Measurements from ENCODE around the gene LRRC38.

Gene LRRC38

DNA sequence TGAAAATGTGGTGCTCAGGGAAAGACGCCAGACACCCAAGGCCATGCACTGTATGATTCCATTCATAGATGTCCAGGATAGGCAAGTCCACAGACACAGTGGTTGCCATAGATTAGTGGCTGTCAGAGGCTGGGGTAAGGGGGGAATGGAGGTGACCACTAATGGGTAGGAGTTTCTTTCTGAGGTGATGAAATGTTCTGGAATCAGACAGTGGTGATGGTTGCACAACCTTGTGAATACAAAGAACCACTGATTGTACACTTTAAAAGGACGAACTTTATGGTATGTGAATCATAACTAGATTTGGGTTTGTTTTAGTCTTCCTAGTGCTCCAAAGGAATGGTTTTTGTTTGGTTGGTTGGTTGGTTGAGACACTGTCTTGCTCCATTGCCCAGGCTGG lies 51.8 kb downstream of the LRRC38 start:
- no peak overlapping the region for H3K27ac ChIP-seq (ENCODE audit: low read depth, low read length, poor library complexity, severe bottlenecking)
- H3K4me3 ChIP-seq (ENCODE audit: low read depth, low read length, poor library complexity, severe bottlenecking), result no peak overlapping the region
- no peaks in the 10 kb centered on the region for H4K20me1 ChIP-seq (ENCODE audit: insufficient read depth, low read length)

DNA sequence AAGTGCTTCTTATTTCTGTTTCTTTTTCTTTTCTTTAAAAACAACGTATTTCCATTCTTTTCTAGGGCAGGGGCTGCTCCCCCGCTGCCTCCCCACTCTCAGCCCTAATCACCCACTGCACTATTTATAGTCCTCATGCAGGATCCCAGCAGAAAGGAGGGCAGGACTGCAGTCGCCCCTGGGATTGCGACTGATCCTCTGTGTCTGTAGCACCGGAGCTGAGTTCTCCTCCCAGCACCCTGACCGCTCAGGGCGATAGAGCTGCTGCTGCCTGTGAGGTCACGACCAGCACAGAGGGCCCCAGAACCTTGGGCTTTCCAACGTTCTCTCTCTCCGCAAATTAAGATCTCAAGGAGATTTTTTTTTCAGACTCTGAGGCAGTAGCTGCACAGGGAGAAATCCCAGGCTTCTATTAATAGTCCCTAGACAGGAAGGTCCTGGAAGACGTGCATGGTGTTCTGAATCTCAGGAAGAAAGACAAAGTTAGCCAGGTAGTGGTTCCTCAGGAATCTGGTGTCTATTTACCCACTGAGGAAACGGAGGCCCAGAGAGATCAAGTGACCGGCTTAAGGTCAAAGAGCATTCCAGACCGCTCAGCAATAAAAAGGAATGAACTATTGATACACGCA lies 56.8 kb downstream of the LRRC38 start:
- H3K4me2 ChIP-seq (ENCODE audit: low read length), result no peak overlapping the region
- TF ChIP-seq, protein P1, sequence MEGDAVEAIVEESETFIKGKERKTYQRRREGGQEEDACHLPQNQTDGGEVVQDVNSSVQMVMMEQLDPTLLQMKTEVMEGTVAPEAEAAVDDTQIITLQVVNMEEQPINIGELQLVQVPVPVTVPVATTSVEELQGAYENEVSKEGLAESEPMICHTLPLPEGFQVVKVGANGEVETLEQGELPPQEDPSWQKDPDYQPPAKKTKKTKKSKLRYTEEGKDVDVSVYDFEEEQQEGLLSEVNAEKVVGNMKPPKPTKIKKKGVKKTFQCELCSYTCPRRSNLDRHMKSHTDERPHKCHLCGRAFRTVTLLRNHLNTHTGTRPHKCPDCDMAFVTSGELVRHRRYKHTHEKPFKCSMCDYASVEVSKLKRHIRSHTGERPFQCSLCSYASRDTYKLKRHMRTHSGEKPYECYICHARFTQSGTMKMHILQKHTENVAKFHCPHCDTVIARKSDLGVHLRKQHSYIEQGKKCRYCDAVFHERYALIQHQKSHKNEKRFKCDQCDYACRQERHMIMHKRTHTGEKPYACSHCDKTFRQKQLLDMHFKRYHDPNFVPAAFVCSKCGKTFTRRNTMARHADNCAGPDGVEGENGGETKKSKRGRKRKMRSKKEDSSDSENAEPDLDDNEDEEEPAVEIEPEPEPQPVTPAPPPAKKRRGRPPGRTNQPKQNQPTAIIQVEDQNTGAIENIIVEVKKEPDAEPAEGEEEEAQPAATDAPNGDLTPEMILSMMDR (IDR thresholded peaks at IDR 0.05; ENCODE audit: low read length), result no peak
- TF ChIP-seq EZH2 (IDR thresholded peaks at IDR 0.05; ENCODE audit: borderline replicate concordance, low read length), result no peak
- H3K79me2 ChIP-seq (ENCODE audit: insufficient read depth, low read length), result no peaks in the 10 kb centered on the region
- no peaks in the 10 kb centered on the region for H3K4me1 ChIP-seq (ENCODE audit: insufficient read depth, low read length, severe bottlenecking)
- H3F3A ChIP-seq (ENCODE audit: insufficient read depth, low read length), result no peaks in the 10 kb centered on the region
- H3K9ac ChIP-seq (ENCODE audit: low read length), result no peak overlapping the region
- H3K27ac ChIP-seq (ENCODE audit: low read depth, low read length, poor library complexity, severe bottlenecking), result no peak overlapping the region
- H2AFZ ChIP-seq (ENCODE audit: low read length), result no peak overlapping the region
- no peaks in the 10 kb centered on the region for H3K9me3 ChIP-seq (ENCODE audit: low read length)
- no peaks in the 10 kb centered on the region for H4K20me1 ChIP-seq (ENCODE audit: insufficient read depth, low read length)
- no peaks in the 10 kb centered on the region for H3K36me3 ChIP-seq (ENCODE audit: insufficient read depth, low read length)
- no peaks in the 10 kb centered on the region for H3K9me2 ChIP-seq (ENCODE audit: low read depth, low read length)
- H3K27me3 ChIP-seq (ENCODE audit: insufficient read depth, low read length), result no peaks in the 10 kb centered on the region
- H3K4me3 ChIP-seq (ENCODE audit: low read depth, low read length, poor library complexity, severe bottlenecking), result no peak overlapping the region

More for the DNA sequence above, 51.8 kb downstream of the LRRC38 start:
- Histone ChIP-seq H2AFZ (ENCODE audit: low read length) (no peak overlapping the region), H3K4me1 (ENCODE audit: insufficient read depth, low read length, severe bottlenecking) (no peaks in the 10 kb centered on the region), H3K79me2 (ENCODE audit: insufficient read depth, low read length) (no peaks in the 10 kb centered on the region), H3F3A (ENCODE audit: insufficient read depth, low read length) (no peaks in the 10 kb centered on the region), H3K27me3 (ENCODE audit: insufficient read depth, low read length) (no peaks in the 10 kb centered on the region), H3K9ac (ENCODE audit: low read length) (no peak overlapping the region), H3K36me3 (ENCODE audit: insufficient read depth, low read length) (no peaks in the 10 kb centered on the region), H3K4me2 (ENCODE audit: low read length) (no peak overlapping the region), H3K9me2 (ENCODE audit: low read depth, low read length) (no peaks in the 10 kb centered on the region), H3K9me3 (ENCODE audit: low read length) (no peaks in the 10 kb centered on the region)
- no peak for TF ChIP-seq EZH2 (IDR thresholded peaks at IDR 0.05; ENCODE audit: borderline replicate concordance, low read length)
- TF ChIP-seq, protein P1 (IDR thresholded peaks at IDR 0.05; ENCODE audit: low read length), result no peak

DNA sequence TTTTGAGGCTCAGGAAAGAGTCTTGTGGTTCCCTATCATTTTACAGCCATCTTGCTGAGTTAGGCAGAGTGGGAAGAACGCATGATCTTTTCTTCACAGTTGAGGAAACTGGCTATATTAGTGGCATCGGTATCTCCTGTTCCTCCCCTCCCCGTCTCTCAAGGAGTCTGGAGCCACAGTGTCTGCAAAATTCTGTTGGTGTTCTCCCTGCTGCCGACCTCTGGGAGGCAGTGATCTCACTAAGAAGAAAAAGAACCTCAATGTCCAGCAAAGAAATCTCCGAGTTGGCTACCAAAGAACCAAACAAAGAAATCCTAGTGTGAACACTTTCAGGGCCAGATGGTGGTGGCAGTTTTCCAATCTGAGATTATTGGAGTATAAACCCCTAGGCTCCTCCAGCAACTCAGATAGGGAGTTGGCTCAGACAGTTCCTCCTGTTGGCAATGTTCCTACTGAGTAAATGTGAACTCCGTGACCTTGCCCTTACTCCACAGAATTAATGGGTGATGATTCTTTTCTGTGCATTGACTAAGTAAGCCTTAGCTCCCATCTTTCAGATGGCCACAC lies 62.3 kb downstream of the LRRC38 start:
- Histone ChIP-seq H3K4me2 (ENCODE audit: low read length) (no peak overlapping the region), H3F3A (ENCODE audit: insufficient read depth, low read length) (no peaks in the 10 kb centered on the region), H3K9ac (ENCODE audit: low read length) (no peak overlapping the region), H3K36me3 (ENCODE audit: insufficient read depth, low read length) (no peaks in the 10 kb centered on the region), H3K4me1 (ENCODE audit: insufficient read depth, low read length, severe bottlenecking) (no peaks in the 10 kb centered on the region), H3K9me3 (ENCODE audit: low read length) (no peaks in the 10 kb centered on the region), H3K9me2 (ENCODE audit: low read depth, low read length) (no peaks in the 10 kb centered on the region), H2AFZ (ENCODE audit: low read length) (no peak overlapping the region), H3K4me3 (ENCODE audit: low read depth, low read length, poor library complexity, severe bottlenecking) (no peak overlapping the region), H4K20me1 (ENCODE audit: insufficient read depth, low read length) (no peaks in the 10 kb centered on the region), H3K27me3 (ENCODE audit: insufficient read depth, low read length) (no peaks in the 10 kb centered on the region), H3K79me2 (ENCODE audit: insufficient read depth, low read length) (no peaks in the 10 kb centered on the region), H3K27ac (ENCODE audit: low read depth, low read length, poor library complexity, severe bottlenecking) (no peak overlapping the region)
- no peak for TF ChIP-seq EZH2 (IDR thresholded peaks at IDR 0.05; ENCODE audit: borderline replicate concordance, low read length)
- TF ChIP-seq, protein P1 (IDR thresholded peaks at IDR 0.05; ENCODE audit: low read length), result no peak

All from OCI-LY1 (cell line).